HCT116 (cell line): ENCODE measurements around the gene TCP11. TPM values are rescaled to one million over a fixed set of nuclear protein-coding genes. Genes with fewer than 3 reads are reported as not detected.

Source experiments
- ATAC-seq: fragments of 200-7000 bp; cut with Tn5 transposase; 2 replicates; pipeline ENCODE4 v1.9.1; 2020; ENCODE audit warnings: mild to moderate bottlenecking, moderate library complexity
- BruUV-seq: library from RNA; stranded (reverse); fragments of 400-500 nt; replicated peaks from 2 replicates; lab custom pipeline; 2021; lab: Mats Ljungman, UMichigan
- CTCF ChIA-PET: fragments of 300-600 bp; sonication (Branson Sonifier 250); formaldehyde crosslinking; loops from one replicate; lab custom pipeline; 2021; ENCODE audit warnings: antibody characterized with exemption; lab: Charles Lee
- POLR2A ChIA-PET: fragments of 300-600, 350-600 bp; sonication (Branson Sonifier 250); formaldehyde crosslinking; loops from one replicate; lab custom pipeline; 2021; ENCODE audit warnings: antibody characterized with exemption; lab: Charles Lee
- RAD21 ChIA-PET, 2 experiments: fragments of 300-600 bp; sonication (Branson Sonifier 250); formaldehyde crosslinking; loops; one replicate each; lab custom pipeline; 2023; ENCODE audit warnings: low total read pairs in 2 of 2; ENCODE audit not compliant: uncharacterized antibody in 2 of 2, unreplicated experiment in 2 of 2, low non-redundant PET in 1 of 2; lab: Charles Lee
- DNase-seq: peaks from one replicate; pipeline ENCODE4 v3.0.0-alpha.2; 2010; ENCODE audit warnings: low read depth, low spot score
- H2AFZ ChIP-seq: fragments of 200-600 bp; shearing (Covaris generic), sonication (generic); 2 replicates; pipeline ENCODE4 v1.6.1; 2017; ENCODE audit warnings: low read depth, mixed run types, mixed read lengths, antibody characterized with exemption, low read length; ENCODE audit not compliant: poor library complexity, severe bottlenecking
- H3K27ac ChIP-seq: 2 replicates; pipeline ENCODE4 v1.5.1; 2012; ENCODE audit warnings: low read depth, low read length
- H3K27me3 ChIP-seq: fragments of 200-600 bp; sonication (generic); 2 replicates; pipeline ENCODE4 v1.6.1; 2016; ENCODE audit warnings: mixed run types, low read length, mixed read lengths; ENCODE audit not compliant: insufficient read depth
- H3K36me3 ChIP-seq, 2 experiments: fragments of 200-500 bp in 1 of 2; fragments of 200-600 bp in 1 of 2; sonication (Bioruptor generic) in 1 of 2; sonication (generic) in 1 of 2; 2 replicates each; pipeline versions ENCODE4 v1.5.1 to v1.6.1; 2014 to 2016; ENCODE audit warnings: low read length in 2 of 2, inconsistent platforms in 1 of 2, mixed read lengths in 1 of 2, mixed run types in 1 of 2; ENCODE audit not compliant: insufficient read depth in 2 of 2, control insufficient read depth in 1 of 2
- H3K4me1 ChIP-seq, 2 experiments: fragments of 200-600 bp in 1 of 2; sonication (generic) in 1 of 2; 2 replicates each; pipeline versions ENCODE4 v1.5.1 to v1.6.1; 2012 to 2017; ENCODE audit warnings: low read length in 2 of 2, inconsistent platforms in 1 of 2, mild to moderate bottlenecking in 1 of 2, mixed read lengths in 1 of 2, mixed run types in 1 of 2, moderate library complexity in 1 of 2; ENCODE audit not compliant: insufficient read depth in 2 of 2, control insufficient read depth in 1 of 2
- H3K4me2 ChIP-seq: fragments of 200-600 bp; sonication (generic); 2 replicates; pipeline ENCODE4 v1.6.1; 2017; ENCODE audit warnings: mixed run types, low read length, mixed read lengths
- H3K4me3 ChIP-seq, 2 experiments: fragments of 200-600 bp in 1 of 2; sonication (generic) in 1 of 2; replicated peaks in 1 of 2; 2 replicates each; pipeline ENCODE4 v1.5.1; 2011 to 2016; ENCODE audit warnings: low read length in 2 of 2, control low read depth in 1 of 2, low read depth in 1 of 2, mild to moderate bottlenecking in 1 of 2, mixed read lengths in 1 of 2, mixed run types in 1 of 2
- H3K79me2 ChIP-seq: fragments of 200-600 bp; sonication (generic); 2 replicates; pipeline ENCODE4 v1.6.1; 2017; ENCODE audit warnings: mild to moderate bottlenecking, mixed run types, low read length, moderate library complexity, mixed read lengths; ENCODE audit not compliant: insufficient read depth
- H3K9ac ChIP-seq: fragments of 200-600 bp; sonication (generic); 2 replicates; pipeline ENCODE4 v1.6.1; 2016; ENCODE audit warnings: low read length, mixed read lengths
- H3K9me2 ChIP-seq: fragments of 200-600 bp; sonication (generic), shearing (Covaris generic); 2 replicates; pipeline ENCODE4 v1.6.1; 2017; ENCODE audit warnings: mixed run types, mild to moderate bottlenecking, moderate library complexity; ENCODE audit not compliant: insufficient read depth
- H3K9me3 ChIP-seq, 2 experiments: fragments of 200-500 bp in 1 of 2; fragments of 200-600 bp in 1 of 2; sonication (Bioruptor generic) in 1 of 2; sonication (generic) in 1 of 2; 2 replicates each; pipeline ENCODE4 v1.6.1; 2014 to 2017; ENCODE audit warnings: low read length in 2 of 2, mixed read lengths in 2 of 2, inconsistent platforms in 1 of 2, low read depth in 1 of 2, mild to moderate bottlenecking in 1 of 2, mixed run types in 1 of 2, moderate library complexity in 1 of 2; ENCODE audit not compliant: control insufficient read depth in 1 of 2, insufficient read depth in 1 of 2
- H4K20me1 ChIP-seq: fragments of 200-600 bp; sonication (generic), shearing (Covaris generic); 2 replicates; pipeline ENCODE4 v1.6.1; 2017; ENCODE audit warnings: mixed run types, mild to moderate bottlenecking, moderate library complexity; ENCODE audit not compliant: insufficient read depth
- ATF3 ChIP-seq: IDR thresholded peaks from 2 replicates; pipeline ENCODE4 v1.6.1; 2012
- CTCF ChIP-seq, 3 experiments: fragments of 200-600 bp in 1 of 3; sonication (generic) in 1 of 3; IDR thresholded peaks in 2 of 3; conservative IDR thresholded peaks in 1 of 3; 2 replicates each; pipeline ENCODE4 v1.5.1; 2012 to 2017; ENCODE audit warnings: low read depth in 2 of 3, low read length in 2 of 3, antibody characterized with exemption in 1 of 3, borderline replicate concordance in 1 of 3, control low read depth in 1 of 3, mild to moderate bottlenecking in 1 of 3, mixed read lengths in 1 of 3, mixed run types in 1 of 3, moderate library complexity in 1 of 3; ENCODE audit not compliant: insufficient read depth in 1 of 3
- ELF1 ChIP-seq: IDR thresholded peaks from 2 replicates; pipeline ENCODE4 v1.6.1; 2012; ENCODE audit warnings: low read depth, borderline replicate concordance
- EZH2 ChIP-seq: fragments of 200-600 bp; sonication (generic); IDR thresholded peaks from 2 replicates; pipeline ENCODE4 v1.6.1; 2017; ENCODE audit warnings: antibody characterized with exemption, mixed run types
- JUND ChIP-seq: IDR thresholded peaks from 2 replicates; pipeline ENCODE4 v1.6.1; 2012
- MAX ChIP-seq: IDR thresholded peaks from 2 replicates; pipeline ENCODE4 v1.6.1; 2012
- RAD21 ChIP-seq: IDR thresholded peaks from 2 replicates; pipeline ENCODE4 v1.6.1; 2012; ENCODE audit warnings: low read depth, mild to moderate bottlenecking
- REST ChIP-seq: IDR thresholded peaks from 2 replicates; pipeline ENCODE4 v1.6.1; 2012; ENCODE audit warnings: low read depth
- SP1 ChIP-seq: IDR thresholded peaks from 2 replicates; pipeline ENCODE4 v1.6.1; 2012; ENCODE audit warnings: low read depth
- TCF7L2 ChIP-seq: IDR thresholded peaks from 2 replicates; pipeline ENCODE4 v1.7.0; 2011; ENCODE audit warnings: borderline replicate concordance, inconsistent platforms; ENCODE audit not compliant: insufficient read depth, insufficient read length; ENCODE audit errors: extremely low read depth
- YY1 ChIP-seq: IDR thresholded peaks from 2 replicates; pipeline ENCODE4 v1.6.1; 2011; ENCODE audit warnings: low read length, low read depth, moderate library complexity, mild to moderate bottlenecking; ENCODE audit not compliant: insufficient replicate concordance; ENCODE audit errors: extremely low read depth
- ZFX ChIP-seq: fragments of 450-650 bp; IDR thresholded peaks from 2 replicates; pipeline ENCODE4 v1.6.1; 2017
- intact Hi-C: fragments of 100-400 bp; cut with micrococcal nuclease; formaldehyde crosslinking; loops from 2 replicates; pipeline ENCODE4 v1.10.0; 2022
- total RNA-seq: library from RNA; stranded (reverse); gene quantifications from one replicate; pipeline ENCODE4 v1.2.1, GENCODE V29; 2021; ENCODE audit not compliant: unreplicated experiment

Gene TCP11
- total RNA-seq, 1 experiment from 2014 or later: not detected

- TF ChIP-seq ELF1 (no peak), JUND (no peak)
- TF ChIP-seq, all 23 proteins: peak for 0
Measured at GRCh38 chr6:35178932-35179832, 38.0 kb upstream of the TCP11 start (continued).

- BruUV-seq: no TSS peak
- ChIA-PET POLR2A (no interaction called here), CTCF (no interaction called here), RAD21 (no interaction called here)
- DNase-seq (no peak), ATAC-seq (no peak)
- no peak overlapping the region for H3K4me2 ChIP-seq
- no peak overlapping the region for H2AFZ ChIP-seq
- no peaks in the 10 kb centered on the region for H3K9me2 ChIP-seq
- no peaks in the 10 kb centered on the region for H4K20me1 ChIP-seq
- H3K4me3 ChIP-seq: no peak overlapping the region
- H3K36me3 ChIP-seq: no peaks in the 10 kb centered on the region
- H3K9ac ChIP-seq: no peak overlapping the region
- no peaks in the 10 kb centered on the region for H3K79me2 ChIP-seq
- intact Hi-C loops: no loop called here
- no peaks in the 10 kb centered on the region for H3K27me3 ChIP-seq
- no peak overlapping the region for H3K27ac ChIP-seq
- no peak for TF ChIP-seq MAX
- TF ChIP-seq TCF7L2: no peak
- TF ChIP-seq YY1: no peak
- no peak for TF ChIP-seq CTCF (IDR thresholded peaks at IDR 0.05 in 2 of 3, conservative IDR thresholded peaks at IDR 0.05 in 1 of 3; ENCODE audit: borderline replicate concordance in 1 of 3, insufficient read depth in 1 of 3, low read depth in 2 of 3, low read length in 2 of 3)
- no peak for TF ChIP-seq ATF3
- TF ChIP-seq REST: no peak
- no peak for TF ChIP-seq ELF1
- TF ChIP-seq SP1: no peak
- TF ChIP-seq ZFX: no peak
- no peak for TF ChIP-seq EZH2
- no peak for TF ChIP-seq RAD21
- H3K9me3 ChIP-seq: no peaks in the 10 kb centered on the region
- peaks cover 11 to 32% of the 10 kb centered on the region in 2 experiments for H3K4me1 ChIP-seq
Measured at GRCh38 chr6:35178012-35178411, 36.9 kb upstream of the TCP11 start.
